Nephron progenitor cell (in vitro differentiated cells): ENCODE results near the gene RSPH10B2.
"Not testable (repeated sequence)": the region's sequence is repeated elsewhere in the genome, so short reads cannot be mapped to it uniquely, and the experiment has no call there.

Source experiments
- DNase-seq: peaks from one replicate; pipeline ENCODE4 v3.0.0; 2021
- H3K27ac Mint-ChIP-seq: 2 replicates; pipeline ENCODE4 v1.8.0; 2021; ENCODE audit warnings: mild to moderate bottlenecking, moderate library complexity, mixed read lengths
- H3K27me3 Mint-ChIP-seq: 2 replicates; pipeline ENCODE4 v1.8.0; 2021; ENCODE audit warnings: mild to moderate bottlenecking, low read depth, mixed read lengths; ENCODE audit not compliant: poor library complexity
- H3K36me3 Mint-ChIP-seq: 2 replicates; pipeline ENCODE4 v1.8.0; 2021; ENCODE audit warnings: low read depth, mixed read lengths
- H3K4me1 Mint-ChIP-seq: 2 replicates; pipeline ENCODE4 v1.8.0; 2021; ENCODE audit warnings: mixed read lengths
- H3K4me3 Mint-ChIP-seq: 2 replicates; pipeline ENCODE4 v1.8.0; 2021; ENCODE audit warnings: mild to moderate bottlenecking, moderate library complexity, mixed read lengths
- H3K9me3 Mint-ChIP-seq: 2 replicates; pipeline ENCODE4 v1.8.0; 2021; ENCODE audit warnings: mild to moderate bottlenecking, moderate library complexity, mixed read lengths
- CTCF ChIP-seq: fragments of 200-600 bp; sonication (generic); IDR thresholded peaks from 2 replicates; pipeline ENCODE4 v1.5.0; 2021; ENCODE audit warnings: antibody characterized with exemption

Gene RSPH10B2

GRCh38 chr7:6730343-6730633 is 23.6 kb upstream of the RSPH10B2 start:
- Mint-ChIP-seq H3K4me1 (peaks cover 18% of the 10 kb centered on the region), H3K36me3 (peaks cover 45% of the 10 kb centered on the region), H3K4me3 (peak overlapping the region; percentile 95), H3K9me3 (peaks cover 15% of the 10 kb centered on the region), H3K27ac (peak overlapping the region; percentile 51), H3K27me3 (peaks cover 27% of the 10 kb centered on the region)
- no peak for DNase-seq
- TF ChIP-seq CTCF: no peak

GRCh38 chr7:6738415-6738814 is 15.5 kb upstream of the RSPH10B2 start:
- not testable (repeated sequence) for DNase-seq, H3K4me3 Mint-ChIP-seq, H3K27ac Mint-ChIP-seq, H3K27me3 Mint-ChIP-seq, H3K9me3 Mint-ChIP-seq, H3K4me1 Mint-ChIP-seq
- peaks cover 75% of the 10 kb centered on the region for H3K36me3 Mint-ChIP-seq

DNA sequence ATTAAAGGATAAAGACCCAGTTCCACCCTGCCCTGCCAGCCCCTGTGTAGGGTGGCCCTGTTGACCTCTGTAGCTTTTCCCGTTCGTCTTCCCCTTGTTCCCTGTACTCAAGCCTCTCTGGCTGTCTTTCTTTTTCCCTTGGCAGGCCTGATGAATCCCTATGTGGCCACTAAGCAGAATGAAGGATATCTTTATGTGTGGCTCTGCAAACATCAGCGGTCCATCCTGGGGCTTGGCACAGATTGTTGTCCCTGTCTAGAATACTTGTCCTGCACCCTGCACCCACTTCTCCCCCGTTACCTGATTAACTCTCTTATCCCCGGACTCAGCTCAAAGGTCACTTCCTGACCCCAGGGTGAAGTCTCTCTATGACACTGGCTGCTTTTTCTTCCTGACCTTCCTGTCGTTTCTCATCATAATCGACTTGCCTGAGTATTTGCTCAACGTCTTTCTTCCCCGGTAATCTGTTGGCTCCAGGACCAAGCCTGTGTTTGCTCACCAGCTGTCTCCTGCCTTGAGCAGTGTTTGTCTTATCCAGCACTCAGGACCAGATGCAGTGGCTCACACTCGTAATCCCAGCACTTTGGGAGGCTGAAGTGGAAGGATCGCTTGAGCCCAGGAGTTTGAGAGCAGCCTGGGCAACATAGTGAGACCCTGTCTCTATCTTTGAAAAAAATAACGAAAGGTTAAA is 9.3 kb upstream of the RSPH10B2 start:
- peaks cover 34% of the 10 kb centered on the region for H3K36me3 Mint-ChIP-seq
- not testable (repeated sequence) for DNase-seq, H3K27ac Mint-ChIP-seq, H3K4me1 Mint-ChIP-seq, H3K27me3 Mint-ChIP-seq, H3K9me3 Mint-ChIP-seq, H3K4me3 Mint-ChIP-seq

DNA sequence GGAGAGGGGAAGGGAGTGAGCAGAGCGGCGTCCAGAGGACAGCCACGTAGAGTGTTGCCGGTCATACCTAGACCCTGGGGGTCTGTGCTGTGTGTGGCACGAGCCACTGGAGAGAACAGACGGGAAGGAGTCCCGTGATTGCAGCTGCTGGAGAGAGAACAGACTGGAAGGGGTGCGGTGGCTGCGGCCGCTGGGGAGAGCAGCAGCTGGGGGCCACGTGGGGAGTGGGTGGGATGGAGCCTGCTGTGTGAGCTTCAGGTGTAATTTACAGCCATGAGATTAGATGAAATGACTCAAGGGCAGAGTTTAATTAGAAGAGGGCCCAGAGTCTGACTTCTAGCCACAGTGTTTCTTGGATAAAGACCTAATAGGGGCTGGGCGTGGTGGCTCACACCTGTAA is 4.6 kb upstream of the RSPH10B2 start:
- H3K36me3 Mint-ChIP-seq, H3K27ac Mint-ChIP-seq, DNase-seq, H3K4me3 Mint-ChIP-seq, H3K27me3 Mint-ChIP-seq, H3K9me3 Mint-ChIP-seq, H3K4me1 Mint-ChIP-seq: not testable (repeated sequence)

- H3K27me3 Mint-ChIP-seq, H3K4me3 Mint-ChIP-seq, H3K27ac Mint-ChIP-seq, H3K9me3 Mint-ChIP-seq, DNase-seq, H3K36me3 Mint-ChIP-seq, H3K4me1 Mint-ChIP-seq: not testable (repeated sequence)
These were observed 3.7 kb upstream of the RSPH10B2 start for GRCh38 chr7:6750173-6750572.

DNA sequence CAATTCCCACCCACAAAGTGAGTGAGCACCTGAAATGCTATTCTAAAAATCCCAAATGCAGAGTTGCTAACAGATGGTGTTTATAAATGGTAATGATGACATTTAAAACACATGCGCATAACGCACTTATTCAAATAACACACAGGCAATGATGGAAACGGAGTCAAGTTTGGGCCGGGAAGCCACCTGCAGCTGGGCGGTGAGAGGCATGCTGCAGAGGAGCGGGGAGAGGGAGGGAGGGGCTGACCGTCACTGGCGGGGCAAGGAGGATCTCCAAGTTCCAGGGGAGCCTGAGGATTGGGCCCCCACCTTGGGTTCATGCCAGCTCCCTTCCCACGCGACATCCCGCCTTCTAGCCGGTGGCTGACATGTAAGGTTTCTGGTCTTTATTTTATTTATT is 7.3 kb downstream of the RSPH10B2 start:
- not testable (repeated sequence) for H3K36me3 Mint-ChIP-seq, H3K4me1 Mint-ChIP-seq, DNase-seq, H3K4me3 Mint-ChIP-seq, H3K9me3 Mint-ChIP-seq, H3K27me3 Mint-ChIP-seq, H3K27ac Mint-ChIP-seq

- not testable (repeated sequence) for H3K4me3 Mint-ChIP-seq, DNase-seq, H3K9me3 Mint-ChIP-seq, H3K27me3 Mint-ChIP-seq, H3K4me1 Mint-ChIP-seq, H3K27ac Mint-ChIP-seq, H3K36me3 Mint-ChIP-seq
These were observed 27.7 kb downstream of the RSPH10B2 start for GRCh38 chr7:6781581-6781980.

GRCh38 chr7:6789353-6789752 is 35.5 kb downstream of the RSPH10B2 start:
- H3K4me1 Mint-ChIP-seq, H3K36me3 Mint-ChIP-seq, H3K9me3 Mint-ChIP-seq, DNase-seq, H3K4me3 Mint-ChIP-seq, H3K27me3 Mint-ChIP-seq, H3K27ac Mint-ChIP-seq: not testable (repeated sequence)

DNA sequence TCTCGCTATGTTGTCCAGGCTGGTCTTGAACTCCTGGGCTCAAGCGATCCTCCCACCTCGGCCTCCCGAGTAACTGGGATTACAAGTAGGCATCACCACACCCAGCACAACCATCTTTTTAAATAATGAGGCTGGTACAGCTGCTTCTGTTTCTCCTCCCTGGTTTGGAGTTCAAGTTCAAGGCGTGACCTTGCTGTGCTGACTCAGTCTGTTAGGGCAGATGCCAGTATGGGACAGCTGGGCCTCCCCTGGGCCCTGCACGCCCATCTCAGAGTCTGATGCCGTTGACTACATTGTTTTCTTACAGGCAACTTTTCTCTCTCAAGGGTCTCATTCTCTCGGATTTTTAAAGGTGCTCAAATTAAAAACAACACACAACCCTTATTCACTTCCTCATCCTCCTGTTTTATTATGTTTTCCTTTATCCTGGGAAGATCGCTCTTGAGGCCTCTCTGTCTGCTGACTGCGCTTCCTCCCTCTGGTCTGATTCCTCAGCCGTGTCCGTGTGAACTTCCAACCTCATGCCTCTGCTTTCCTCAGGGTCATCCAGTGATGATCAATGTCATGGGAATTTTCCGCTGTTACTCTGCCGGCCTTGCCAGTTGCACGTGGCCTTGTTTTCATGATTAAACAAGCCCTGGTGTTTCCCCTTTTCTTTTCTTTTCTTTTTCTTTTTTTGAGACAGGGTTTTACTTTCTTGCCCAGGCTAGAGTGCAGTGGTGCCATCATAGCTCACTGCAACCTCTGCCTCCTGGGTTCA is 38.4 kb downstream of the RSPH10B2 start:
- H3K9me3 Mint-ChIP-seq, DNase-seq, H3K36me3 Mint-ChIP-seq, H3K27me3 Mint-ChIP-seq, H3K4me3 Mint-ChIP-seq, H3K27ac Mint-ChIP-seq, H3K4me1 Mint-ChIP-seq: not testable (repeated sequence)

DNA sequence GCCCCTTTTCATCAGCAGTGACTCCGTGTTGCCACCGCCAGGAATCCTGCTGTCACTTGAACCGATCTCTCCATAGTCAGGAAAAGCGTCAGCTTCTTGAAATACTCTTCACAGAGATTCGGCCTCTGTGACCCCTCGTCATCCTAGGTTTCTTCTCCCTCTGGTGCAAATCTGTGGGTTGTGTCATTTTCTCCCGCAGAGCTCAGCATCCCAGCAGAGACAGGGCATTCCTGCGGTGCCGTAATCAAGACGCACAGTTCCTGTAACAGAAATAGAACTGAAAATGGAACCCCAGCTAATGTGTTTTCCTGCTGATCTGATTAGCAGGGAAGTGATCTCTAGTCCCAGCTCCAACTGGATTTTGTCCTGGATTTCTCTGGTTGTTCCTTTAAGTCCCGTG is 40.4 kb downstream of the RSPH10B2 start:
- H3K9me3 Mint-ChIP-seq, H3K4me1 Mint-ChIP-seq, H3K36me3 Mint-ChIP-seq, H3K4me3 Mint-ChIP-seq, H3K27me3 Mint-ChIP-seq, DNase-seq: not testable (repeated sequence)
- peak overlapping the region; percentile 74 for H3K27ac Mint-ChIP-seq

- not testable (repeated sequence) for H3K36me3 Mint-ChIP-seq
These were observed 43.3 kb downstream of the RSPH10B2 start for GRCh38 chr7:6797218-6797617.

DNA sequence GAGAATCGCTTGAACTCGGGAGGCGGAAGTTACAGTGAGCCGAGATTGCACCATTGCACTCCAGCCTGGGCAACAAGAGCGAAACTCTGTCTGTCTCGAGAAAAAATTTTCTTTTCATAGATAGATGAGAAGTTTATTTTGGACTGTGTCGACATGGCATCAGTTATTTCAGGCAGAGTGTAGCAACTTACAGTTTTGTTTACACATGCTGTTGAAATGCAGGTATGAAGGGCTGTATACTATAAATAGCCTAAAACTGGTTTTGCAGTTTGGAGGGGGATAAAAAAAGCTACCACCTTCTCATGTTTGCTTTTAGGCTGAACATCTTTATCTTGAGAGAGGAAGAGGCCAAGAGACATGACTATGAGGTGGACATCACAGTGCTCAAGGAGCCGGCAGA is 44.1 kb downstream of the RSPH10B2 start:
- not testable (repeated sequence) for H3K27ac Mint-ChIP-seq, H3K4me3 Mint-ChIP-seq, H3K36me3 Mint-ChIP-seq, H3K4me1 Mint-ChIP-seq, H3K27me3 Mint-ChIP-seq, DNase-seq, H3K9me3 Mint-ChIP-seq

More at GRCh38 chr7:6797218-6797617, 43.3 kb downstream of the RSPH10B2 start:
- not testable (repeated sequence) for H3K27me3 Mint-ChIP-seq, H3K27ac Mint-ChIP-seq, H3K4me3 Mint-ChIP-seq, H3K4me1 Mint-ChIP-seq, DNase-seq, H3K9me3 Mint-ChIP-seq

GRCh38 chr7:6799887-6800286 is 46.0 kb downstream of the RSPH10B2 start:
- not testable (repeated sequence) for H3K4me1 Mint-ChIP-seq, DNase-seq, H3K4me3 Mint-ChIP-seq, H3K27me3 Mint-ChIP-seq, H3K36me3 Mint-ChIP-seq, H3K9me3 Mint-ChIP-seq, H3K27ac Mint-ChIP-seq

DNA sequence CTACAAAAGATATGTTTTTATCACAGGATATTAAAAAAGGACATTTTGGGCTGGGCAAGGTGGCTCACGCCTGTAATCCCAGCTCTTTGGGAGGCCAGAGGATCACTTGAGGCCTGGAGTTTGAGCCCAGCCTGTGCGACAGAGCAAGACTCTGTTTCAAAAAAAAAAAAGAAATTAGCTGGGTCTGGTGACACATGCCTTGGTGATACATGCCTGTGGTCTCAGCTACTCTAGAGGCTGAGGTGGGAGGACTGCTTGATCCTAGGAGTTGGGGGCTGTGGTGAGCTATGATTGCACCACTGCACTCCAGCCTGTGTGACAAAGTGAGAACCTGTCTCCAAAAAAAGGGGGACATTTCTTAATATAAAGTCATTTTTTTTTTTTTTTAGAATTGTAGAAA is 46.4 kb downstream of the RSPH10B2 start:
- H3K9me3 Mint-ChIP-seq, H3K4me1 Mint-ChIP-seq, H3K36me3 Mint-ChIP-seq, DNase-seq, H3K4me3 Mint-ChIP-seq, H3K27me3 Mint-ChIP-seq, H3K27ac Mint-ChIP-seq: not testable (repeated sequence)
